HG03196 (cell line): Measurements from ENCODE around the gene MBD3L4.
"Not testable (repeated sequence)": the region's sequence is repeated elsewhere in the genome, so short reads cannot be mapped to it uniquely, and the experiment has no call there.

Experiments
- ATAC-seq: cut with Tn5 transposase; IDR thresholded peaks from one replicate; pipeline ENCODE4 v1.9.1; 2021; ENCODE audit not compliant: unreplicated experiment

MBD3L4 gene

GRCh38 chr19:7051421-7051820 is 11.4 kb upstream of the MBD3L4 start:
- ATAC-seq, result not testable (repeated sequence)

- not testable (repeated sequence) for ATAC-seq
These were observed 9.0 kb upstream of the MBD3L4 start, which contains the start of gene MBD3L2 for GRCh38 chr19:7049021-7049420. TSS of gene MBD3L2 (plus strand) at chr19:7049321. CDS start at chr19:7049374, 53 bp downstream.

- not testable (repeated sequence) for ATAC-seq
These were observed 1.6 kb upstream of the MBD3L4 start for GRCh38 chr19:7041563-7041962.

GRCh38 chr19:7030278-7030677 is 9.7 kb downstream of the MBD3L4 start, which contains the start of gene MBD3L5:
TSS of gene MBD3L5 (plus strand) at chr19:7030578. CDS start at chr19:7030612, 34 bp downstream.
- not testable (repeated sequence) for ATAC-seq

GRCh38 chr19:7028790-7029189 is 11.2 kb downstream of the MBD3L4 start:
- not testable (repeated sequence) for ATAC-seq

GRCh38 chr19:7021331-7021730 is 18.6 kb downstream of the MBD3L4 start, which contains the start of gene MBD3L2B:
TSS of gene MBD3L2B (minus strand) at chr19:7021431. CDS start at chr19:7021397, 34 bp downstream.
- ATAC-seq, result not testable (repeated sequence)

- ATAC-seq, result no peak
These were observed 21.2 kb downstream of the MBD3L4 start for GRCh38 chr19:7018828-7019227.

- no peak for ATAC-seq
These were observed 26.3 kb downstream of the MBD3L4 start for GRCh38 chr19:7013678-7014077.

- ATAC-seq, result no peak
These were observed 29.0 kb downstream of the MBD3L4 start for GRCh38 chr19:7010722-7011593.

- no peak for ATAC-seq
These were observed 32.1 kb downstream of the MBD3L4 start for GRCh38 chr19:7007859-7008258.

- ATAC-seq, result no peak
These were observed 33.8 kb downstream of the MBD3L4 start for GRCh38 chr19:7006135-7006704.

GRCh38 chr19:7004313-7004931 is 35.6 kb downstream of the MBD3L4 start:
- ATAC-seq, result no peak

GRCh38 chr19:7000816-7001215 is 39.2 kb downstream of the MBD3L4 start:
- no peak for ATAC-seq

- no peak for ATAC-seq
These were observed 39.6 kb downstream of the MBD3L4 start for GRCh38 chr19:7000333-7000732.

GRCh38 chr19:6999933-7000332 is 40.0 kb downstream of the MBD3L4 start:
- no peak for ATAC-seq

GRCh38 chr19:6997679-6998445 is 42.1 kb downstream of the MBD3L4 start:
- no peak for ATAC-seq

GRCh38 chr19:6996810-6997209 is 43.2 kb downstream of the MBD3L4 start:
- ATAC-seq, result no peak

GRCh38 chr19:6995054-6995453 is 44.9 kb downstream of the MBD3L4 start:
- no peak for ATAC-seq

GRCh38 chr19:6988257-6988656 is 51.7 kb downstream of the MBD3L4 start:
- ATAC-seq, result no peak

- ATAC-seq, result no peak
These were observed 52.1 kb downstream of the MBD3L4 start for GRCh38 chr19:6987850-6988249.
